ENCODE measurements around the gene PACSIN2. TPM values are rescaled to one million over a fixed set of nuclear protein-coding genes. Genes with fewer than 3 reads are reported as not detected.

The PACSIN2 gene
- total RNA-seq, 1 experiment from 2014 or later: 224 TPM

GRCh38 chr22:42978453-42979103 is 36.4 kb downstream of the PACSIN2 start:
- peak overlapping the region; percentile 59 for H3K4me3 Mint-ChIP-seq (ENCODE audit: low read depth, unreplicated experiment)
- H3K27ac Mint-ChIP-seq (ENCODE audit: unreplicated experiment): peak overlapping the region; percentile 94
- no peak for TF ChIP-seq CTCF (IDR thresholded peaks at IDR 0.05; ENCODE audit: unreplicated experiment)
- peaks cover 30% of the 10 kb centered on the region for H3K36me3 Mint-ChIP-seq (ENCODE audit: insufficient read depth, unreplicated experiment)
- CTCF ChIA-PET: interaction anchor here (0.6 to 0.8 kb wide), 2 partner anchors 14 to 264 kb away, joined by 3 read pairs; no protein-coding TSS in a partner anchor
- no TSS peak for BruUV-seq (replicated peaks)
- peak; percentile 44 for DNase-seq
- H3K4me1 Mint-ChIP-seq (ENCODE audit: low read depth, unreplicated experiment): peaks cover 57% of the 10 kb centered on the region
- H3K27me3 Mint-ChIP-seq (ENCODE audit: unreplicated experiment): no peaks in the 10 kb centered on the region
- H3K9me3 Mint-ChIP-seq (ENCODE audit: low read depth, unreplicated experiment): no peaks in the 10 kb centered on the region
- intact Hi-C loops (cut with micrococcal nuclease; ENCODE audit: unreplicated experiment): no loop called here

GRCh38 chr22:42977569-42977968 is 37.4 kb downstream of the PACSIN2 start:
- CTCF ChIA-PET: no interaction called here
- TF ChIP-seq CTCF (IDR thresholded peaks at IDR 0.05; ENCODE audit: unreplicated experiment): no peak
- H3K4me3 Mint-ChIP-seq (ENCODE audit: low read depth, unreplicated experiment): peak overlapping the region; percentile 59
- intact Hi-C loops (cut with micrococcal nuclease; ENCODE audit: unreplicated experiment): no loop called here
- H3K27ac Mint-ChIP-seq (ENCODE audit: unreplicated experiment): peak overlapping the region; percentile 94
- H3K4me1 Mint-ChIP-seq (ENCODE audit: low read depth, unreplicated experiment): peaks cover 67% of the 10 kb centered on the region
- no peak for DNase-seq
- no peaks in the 10 kb centered on the region for H3K9me3 Mint-ChIP-seq (ENCODE audit: low read depth, unreplicated experiment)
- peaks cover 34% of the 10 kb centered on the region for H3K36me3 Mint-ChIP-seq (ENCODE audit: insufficient read depth, unreplicated experiment)
- no TSS peak for BruUV-seq (replicated peaks)
- H3K27me3 Mint-ChIP-seq (ENCODE audit: unreplicated experiment): no peaks in the 10 kb centered on the region

- no peak for TF ChIP-seq CTCF (IDR thresholded peaks at IDR 0.05; ENCODE audit: unreplicated experiment)
- intact Hi-C loops (cut with micrococcal nuclease; ENCODE audit: unreplicated experiment): no loop called here
- H3K4me3 Mint-ChIP-seq (ENCODE audit: low read depth, unreplicated experiment): no peak overlapping the region
- CTCF ChIA-PET: no interaction called here
- H3K36me3 Mint-ChIP-seq (ENCODE audit: insufficient read depth, unreplicated experiment): peaks cover 40% of the 10 kb centered on the region
- peaks cover 69% of the 10 kb centered on the region for H3K4me1 Mint-ChIP-seq (ENCODE audit: low read depth, unreplicated experiment)
- peak overlapping the region; percentile 34 for H3K27ac Mint-ChIP-seq (ENCODE audit: unreplicated experiment)
- H3K27me3 Mint-ChIP-seq (ENCODE audit: unreplicated experiment): no peaks in the 10 kb centered on the region
- DNase-seq: no peak
- no TSS peak for BruUV-seq (replicated peaks)
- no peaks in the 10 kb centered on the region for H3K9me3 Mint-ChIP-seq (ENCODE audit: low read depth, unreplicated experiment)
These were observed 38.6 kb downstream of the PACSIN2 start for GRCh38 chr22:42976217-42976933.

GRCh38 chr22:42974223-42974622 is 40.7 kb downstream of the PACSIN2 start:
- CTCF ChIA-PET: interaction anchor here (0.6 to 1.2 kb wide), 3 partner anchors 9 to 243 kb away, joined by 3 to 4 read pairs (median 4); no protein-coding TSS in a partner anchor
- no peak for DNase-seq
- intact Hi-C loops (cut with micrococcal nuclease; ENCODE audit: unreplicated experiment): no loop called here
- H3K36me3 Mint-ChIP-seq (ENCODE audit: insufficient read depth, unreplicated experiment): peaks cover 56% of the 10 kb centered on the region
- H3K27me3 Mint-ChIP-seq (ENCODE audit: unreplicated experiment): no peaks in the 10 kb centered on the region
- H3K9me3 Mint-ChIP-seq (ENCODE audit: low read depth, unreplicated experiment): no peaks in the 10 kb centered on the region
- TF ChIP-seq CTCF (IDR thresholded peaks at IDR 0.05; ENCODE audit: unreplicated experiment): no peak
- no peak overlapping the region for H3K4me3 Mint-ChIP-seq (ENCODE audit: low read depth, unreplicated experiment)
- no peak overlapping the region for H3K27ac Mint-ChIP-seq (ENCODE audit: unreplicated experiment)
- peaks cover 83% of the 10 kb centered on the region for H3K4me1 Mint-ChIP-seq (ENCODE audit: low read depth, unreplicated experiment)
- BruUV-seq (replicated peaks): no TSS peak

All from Calu3 (cell line).